Measurements from ENCODE around the gene HSPB6.

Gene HSPB6

DNA sequence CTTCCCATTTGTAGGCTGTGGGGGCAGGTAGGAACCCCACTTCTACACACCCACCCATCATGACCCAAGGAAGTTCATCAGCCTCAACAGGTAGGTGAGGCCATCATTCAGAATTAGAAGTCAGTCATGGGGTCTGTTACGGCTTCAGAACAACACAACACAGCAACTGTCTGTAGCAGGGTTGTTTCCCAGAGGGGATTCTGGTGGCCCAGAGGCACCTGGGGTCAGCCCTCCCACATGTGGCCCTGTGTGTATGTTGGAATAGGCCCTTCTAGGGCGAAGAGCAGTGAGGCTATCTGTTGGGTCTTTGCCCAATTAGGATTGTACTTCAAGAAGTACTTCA, 18.0 kb downstream of the HSPB6 start:
- TF ChIP-seq CTCF (IDR thresholded peaks at IDR 0.05; ENCODE audit: insufficient read depth, low read depth, low read length, missing control alignments), result no peak
- no peak for DNase-seq (ENCODE audit: low read depth)
- H3K4me3 ChIP-seq (ENCODE audit: low read depth, low read length), result no peak overlapping the region

DNA sequence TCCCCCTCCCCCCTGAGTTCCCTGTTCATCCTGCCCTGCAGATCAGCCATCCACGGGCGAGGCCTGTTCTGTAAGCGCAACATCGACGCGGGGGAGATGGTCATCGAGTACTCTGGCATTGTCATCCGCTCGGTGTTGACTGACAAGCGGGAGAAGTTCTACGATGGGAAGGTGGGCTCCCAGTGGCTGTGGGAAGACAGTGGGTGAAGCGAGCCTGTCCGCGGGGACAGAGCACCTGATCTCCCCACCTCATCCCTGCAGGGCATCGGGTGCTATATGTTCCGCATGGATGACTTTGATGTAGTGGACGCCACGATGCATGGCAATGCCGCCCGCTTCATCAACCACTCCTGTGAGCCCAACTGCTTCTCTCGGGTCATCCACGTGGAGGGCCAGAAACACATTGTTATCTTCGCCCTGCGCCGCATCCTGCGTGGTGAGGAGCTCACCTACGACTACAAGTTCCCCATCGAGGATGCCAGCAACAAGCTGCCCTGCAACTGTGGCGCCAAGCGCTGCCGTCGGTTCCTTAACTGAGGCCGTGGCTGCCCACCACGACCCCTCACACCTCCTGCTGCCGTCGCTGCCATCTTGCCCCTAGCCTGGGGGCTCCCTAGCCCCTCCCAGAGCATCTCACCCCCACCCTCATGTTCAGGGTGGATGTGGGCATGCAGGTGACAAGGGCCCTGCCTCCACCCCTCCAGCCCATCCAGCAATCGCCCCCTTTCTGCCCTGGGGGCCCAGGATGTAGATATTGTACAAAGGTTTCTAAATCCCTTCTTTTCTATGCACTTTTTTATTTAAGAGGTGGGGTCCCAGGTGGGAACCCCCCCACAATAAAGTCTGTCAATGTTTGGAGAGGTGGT, 18.6 kb downstream of the HSPB6 start:
- no peak for TF ChIP-seq CTCF (IDR thresholded peaks at IDR 0.05; ENCODE audit: insufficient read depth, low read depth, low read length, missing control alignments)
- no peak for DNase-seq (ENCODE audit: low read depth)
- no peak overlapping the region for H3K4me3 ChIP-seq (ENCODE audit: low read depth, low read length)

DNA sequence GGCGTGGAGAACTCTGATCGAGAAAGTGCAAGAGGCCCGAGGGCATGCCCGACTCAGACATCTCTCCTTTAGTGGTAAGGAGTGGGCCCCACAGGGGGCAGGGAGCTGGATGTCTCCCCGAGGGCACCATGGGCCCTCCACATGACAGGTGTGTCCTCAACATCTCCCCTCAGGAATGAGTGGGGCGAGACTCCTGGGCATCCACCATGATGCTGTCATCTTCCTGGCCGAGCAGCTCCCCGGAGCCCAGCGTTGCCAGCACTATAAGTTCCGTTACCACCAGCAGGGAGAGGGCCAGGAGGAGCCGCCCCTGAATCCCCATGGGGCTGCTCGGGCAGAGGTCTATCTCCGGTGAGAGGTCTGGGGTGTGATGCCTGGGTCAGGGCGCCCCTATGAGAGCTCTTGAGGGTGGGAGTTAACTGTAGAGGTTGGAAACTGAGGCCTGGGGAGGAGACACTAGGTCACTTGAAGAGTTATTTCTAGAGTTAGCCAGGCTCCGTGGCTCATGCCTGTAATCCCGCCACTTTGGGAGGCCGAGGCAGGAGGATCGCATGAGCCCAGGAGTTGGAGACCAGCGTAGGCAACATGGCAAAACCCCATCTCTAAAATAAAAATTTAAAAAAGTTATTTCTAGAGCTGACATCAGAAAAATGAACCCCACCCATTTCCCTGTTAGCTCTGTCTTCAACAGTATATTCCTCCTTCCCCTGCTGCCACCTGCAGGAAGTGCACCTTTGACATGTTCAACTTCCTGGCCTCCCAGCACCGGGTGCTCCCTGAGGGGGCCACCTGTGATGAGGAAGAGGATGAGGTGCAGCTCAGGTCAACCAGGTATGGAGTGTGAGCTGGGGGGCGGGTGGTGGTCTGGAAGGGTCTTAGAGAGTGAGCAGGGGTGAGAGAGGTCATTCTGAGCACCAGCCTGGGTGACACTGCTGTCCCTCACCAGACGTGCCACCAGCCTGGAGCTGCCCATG, 19.6 kb downstream of the HSPB6 start:
- TF ChIP-seq CTCF (IDR thresholded peaks at IDR 0.05; ENCODE audit: insufficient read depth, low read depth, low read length, missing control alignments), result peak; percentile 22
- no peak overlapping the region for H3K4me3 ChIP-seq (ENCODE audit: low read depth, low read length)
- DNase-seq (ENCODE audit: low read depth), result no peak

GRCh38 chr19:35734889-35735288, 21.9 kb downstream of the HSPB6 start:
- no peak overlapping the region for H3K4me3 ChIP-seq (ENCODE audit: low read depth, low read length)
- no peak for TF ChIP-seq CTCF (IDR thresholded peaks at IDR 0.05; ENCODE audit: insufficient read depth, low read depth, low read length, missing control alignments)
- DNase-seq (ENCODE audit: low read depth), result no peak

DNA sequence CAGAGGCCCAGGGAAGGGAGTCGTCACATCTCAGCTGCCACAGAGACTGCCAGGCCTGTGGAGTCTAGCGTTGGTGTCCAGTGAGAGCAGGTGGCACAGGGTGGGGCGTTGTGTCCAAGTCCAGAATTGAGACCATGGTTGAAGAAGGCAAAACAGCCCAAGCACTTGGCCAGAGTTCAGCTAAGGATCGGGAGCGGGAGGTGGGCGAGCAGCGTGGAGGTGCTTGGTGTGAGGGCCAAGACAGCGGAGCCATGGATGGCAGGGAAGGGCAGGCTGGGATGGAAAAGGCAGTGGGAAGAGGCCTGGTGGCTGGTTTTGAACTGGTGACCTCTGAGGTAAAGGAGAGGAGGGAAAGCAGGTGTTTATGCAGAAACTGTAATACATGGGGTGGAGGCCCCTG, 22.6 kb downstream of the HSPB6 start:
- no peak overlapping the region for H3K4me3 ChIP-seq (ENCODE audit: low read depth, low read length)
- no peak for DNase-seq (ENCODE audit: low read depth)
- TF ChIP-seq CTCF (IDR thresholded peaks at IDR 0.05; ENCODE audit: insufficient read depth, low read depth, low read length, missing control alignments), result no peak

DNA sequence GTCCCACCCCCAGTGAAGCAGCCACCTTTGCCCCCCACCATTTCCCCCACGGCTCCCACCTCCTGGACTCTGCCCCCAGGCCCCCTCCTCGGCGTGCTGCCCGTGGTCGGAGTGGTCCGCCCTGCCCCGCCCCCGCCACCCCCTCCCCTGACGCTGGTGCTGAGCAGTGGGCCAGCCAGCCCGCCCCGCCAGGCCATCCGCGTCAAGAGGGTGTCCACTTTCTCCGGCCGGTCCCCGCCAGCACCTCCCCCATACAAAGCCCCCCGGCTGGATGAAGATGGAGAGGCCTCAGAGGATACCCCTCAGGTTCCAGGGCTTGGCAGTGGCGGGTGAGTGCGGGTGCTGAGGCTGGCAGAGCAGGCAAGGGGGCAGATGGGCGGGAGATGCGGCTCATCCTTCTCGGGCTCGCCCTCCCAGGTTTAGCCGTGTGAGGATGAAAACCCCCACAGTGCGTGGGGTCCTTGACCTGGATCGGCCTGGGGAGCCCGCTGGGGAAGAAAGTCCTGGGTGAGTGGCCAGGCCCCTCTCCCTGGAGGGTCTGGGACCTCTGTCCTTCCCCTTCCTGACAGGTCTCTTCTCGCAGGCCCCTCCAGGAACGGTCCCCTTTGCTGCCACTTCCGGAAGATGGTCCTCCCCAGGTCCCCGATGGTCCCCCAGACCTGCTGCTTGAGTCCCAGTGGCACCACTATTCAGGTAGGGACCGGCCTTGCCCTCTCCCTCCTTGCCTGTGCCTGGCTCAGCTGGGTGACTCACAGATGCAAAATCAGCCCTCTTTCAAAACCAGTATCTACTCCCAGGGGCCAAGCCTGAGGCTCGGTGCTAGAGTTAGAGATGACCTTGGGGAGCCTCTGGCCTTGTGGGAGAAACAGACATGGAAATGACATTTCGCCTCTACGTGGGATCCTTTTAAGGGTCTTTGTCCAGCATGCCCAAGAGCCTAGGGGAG, 23.4 kb downstream of the HSPB6 start:
- DNase-seq (ENCODE audit: low read depth), result no peak
- TF ChIP-seq CTCF (IDR thresholded peaks at IDR 0.05; ENCODE audit: insufficient read depth, low read depth, low read length, missing control alignments), result no peak
- H3K4me3 ChIP-seq (ENCODE audit: low read depth, low read length), result no peak overlapping the region

All from GM12865 (cell line).